Right ventricle myocardium inferior (tissue), 1 donor: Measurements from ENCODE around the gene FAM168B. TPM values are rescaled to one million over a fixed set of nuclear protein-coding genes. Genes with fewer than 3 reads are reported as not detected.
A peak's percentile ranks its signal among the peaks of the same experiment; 100 is the strongest.
"Not testable (repeated sequence)": the region's sequence is repeated elsewhere in the genome, so short reads cannot be mapped to it uniquely, and the experiment has no call there.

Experiments
- ATAC-seq: fragments of 200-7000 bp; cut with Tn5 transposase; one replicate; pipeline ENCODE4 v1.9.1; 2020; ENCODE audit warnings: mild to moderate bottlenecking, moderate library complexity
- DNase-seq: peaks from one replicate; pipeline ENCODE4 v3.0.0; 2021; ENCODE audit errors: missing footprints
- intact Hi-C: fragments of 100-400 bp; cut with DNase I; formaldehyde crosslinking; loops from one replicate; pipeline ENCODE4 v1.11.0; 2022
- total RNA-seq: library from RNA; stranded (reverse); fragmentation: NEBNext Ultra II Directional; extraction: Animal tissue kit (Norgen Biotek cat#: 25700); gene quantifications from one replicate; pipeline ENCODE4 v1.2.1, GENCODE V29; 2021
- donor health status: DM: no; HTN: yes; CAD: no; lungs with severe emphysema.

FAM168B gene
- total RNA-seq, 1 donor from 2014 or later, result 85.6 TPM

DNA sequence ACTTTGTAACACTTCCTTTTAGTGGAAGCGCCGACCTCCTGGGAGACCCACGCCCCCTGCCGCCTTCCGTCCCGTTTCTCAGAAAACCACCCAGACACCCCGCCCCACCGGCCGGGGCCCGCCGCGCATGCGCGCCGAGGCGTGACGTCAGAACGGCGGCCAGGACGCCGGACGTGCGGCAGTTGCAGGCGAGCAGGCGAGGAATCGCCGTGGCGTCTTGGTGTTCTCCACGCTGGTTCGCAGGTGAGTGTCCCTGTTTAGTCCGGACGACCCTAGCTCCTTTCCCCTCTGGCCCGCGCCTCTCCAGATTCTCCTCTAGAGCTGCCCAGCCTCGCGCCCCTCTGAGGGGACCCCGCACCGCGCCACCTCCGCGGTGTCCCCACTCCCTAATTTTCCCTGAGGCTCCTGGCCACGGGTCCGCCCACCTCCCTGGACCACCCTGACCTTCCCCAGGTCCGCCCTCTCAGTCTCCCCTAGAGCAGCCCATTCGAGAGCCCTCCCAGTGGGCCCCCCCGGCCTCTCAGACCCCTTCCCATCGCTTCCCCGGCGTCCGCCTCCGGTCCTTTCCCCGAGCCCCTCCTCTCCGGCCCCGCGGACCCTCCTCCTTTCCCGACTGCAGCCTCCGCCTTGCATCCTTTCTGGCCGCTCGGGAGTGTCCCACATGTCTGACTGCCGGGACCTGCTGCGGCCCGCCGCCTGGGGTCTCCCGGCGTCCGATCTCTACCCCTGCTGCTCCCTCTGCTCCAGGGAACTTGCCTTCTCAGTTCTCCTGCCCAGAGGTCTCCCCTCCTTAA, 12.1 kb upstream of the FAM168B start, which contains the start of gene PLEKHB2:
TSS of gene PLEKHB2 (plus strand) at position 181 of the 794 bp plus-strand sequence. CDS start 15,606 bp downstream, outside the sequence.
- DNase-seq, result peak; percentile 97
- intact Hi-C loops, result loop anchor here (1.0 kb wide), 1 partner anchor 12 kb away; the partner anchor contains the start of gene FAM168B
- ATAC-seq, result peak; percentile 90

DNA sequence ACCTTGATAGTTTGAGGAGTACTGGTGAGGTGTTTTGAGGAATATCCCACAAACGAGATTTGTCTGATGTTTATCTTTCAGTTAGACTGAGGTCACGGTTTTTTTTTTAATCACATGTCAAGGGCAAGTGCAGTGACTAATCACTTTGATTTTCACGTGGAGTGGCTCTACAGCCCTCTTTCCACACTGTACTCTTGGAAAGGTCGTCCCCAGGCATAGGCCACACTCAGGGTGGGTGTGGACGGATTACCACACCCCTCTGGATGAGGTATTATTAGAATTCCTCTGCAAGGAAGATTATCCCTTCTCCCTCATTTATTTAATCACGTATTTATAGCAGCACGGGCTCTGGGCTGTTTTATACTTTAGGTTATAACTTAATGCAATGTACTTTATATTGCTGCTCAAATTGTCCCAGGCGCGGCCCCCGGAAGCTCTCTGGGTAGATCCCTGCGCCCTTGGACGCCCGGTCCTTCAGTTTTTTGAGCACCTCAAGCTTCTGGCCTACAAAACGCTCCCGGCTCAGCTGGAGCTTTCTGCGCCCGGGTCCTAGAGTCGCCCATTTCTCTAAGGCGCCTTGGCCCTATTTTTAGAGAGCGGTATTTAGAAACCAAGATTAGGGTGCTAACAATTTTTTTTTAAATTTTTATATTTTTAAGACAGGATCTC, 11.4 kb upstream of the FAM168B start:
- DNase-seq (no peak), ATAC-seq (peak; percentile 85)
- intact Hi-C loops, result loop anchor here (1.0 kb wide), 1 partner anchor 11 kb away; the partner anchor contains the start of gene FAM168B

DNA sequence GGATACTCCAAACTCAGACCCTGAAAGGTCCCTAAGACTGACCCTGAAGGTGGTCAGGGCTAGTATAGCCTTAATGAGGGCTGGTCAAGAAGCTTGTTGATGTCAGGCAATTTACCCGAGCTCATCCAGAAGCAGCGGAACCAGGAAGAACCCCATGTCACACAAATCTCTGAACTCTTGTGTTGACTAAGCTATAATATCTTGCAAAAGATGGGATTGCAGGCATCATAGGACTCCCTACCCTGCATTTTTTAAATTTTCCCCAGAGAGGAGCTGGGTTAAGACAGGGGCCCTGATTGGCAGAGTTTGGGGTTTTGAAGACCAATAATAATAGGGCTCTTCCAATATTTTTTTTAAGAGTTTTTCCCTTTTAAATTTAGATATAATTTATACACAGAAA, 9.9 kb upstream of the FAM168B start:
- ATAC-seq, result no peak
- intact Hi-C loops, result no loop called here

DNA sequence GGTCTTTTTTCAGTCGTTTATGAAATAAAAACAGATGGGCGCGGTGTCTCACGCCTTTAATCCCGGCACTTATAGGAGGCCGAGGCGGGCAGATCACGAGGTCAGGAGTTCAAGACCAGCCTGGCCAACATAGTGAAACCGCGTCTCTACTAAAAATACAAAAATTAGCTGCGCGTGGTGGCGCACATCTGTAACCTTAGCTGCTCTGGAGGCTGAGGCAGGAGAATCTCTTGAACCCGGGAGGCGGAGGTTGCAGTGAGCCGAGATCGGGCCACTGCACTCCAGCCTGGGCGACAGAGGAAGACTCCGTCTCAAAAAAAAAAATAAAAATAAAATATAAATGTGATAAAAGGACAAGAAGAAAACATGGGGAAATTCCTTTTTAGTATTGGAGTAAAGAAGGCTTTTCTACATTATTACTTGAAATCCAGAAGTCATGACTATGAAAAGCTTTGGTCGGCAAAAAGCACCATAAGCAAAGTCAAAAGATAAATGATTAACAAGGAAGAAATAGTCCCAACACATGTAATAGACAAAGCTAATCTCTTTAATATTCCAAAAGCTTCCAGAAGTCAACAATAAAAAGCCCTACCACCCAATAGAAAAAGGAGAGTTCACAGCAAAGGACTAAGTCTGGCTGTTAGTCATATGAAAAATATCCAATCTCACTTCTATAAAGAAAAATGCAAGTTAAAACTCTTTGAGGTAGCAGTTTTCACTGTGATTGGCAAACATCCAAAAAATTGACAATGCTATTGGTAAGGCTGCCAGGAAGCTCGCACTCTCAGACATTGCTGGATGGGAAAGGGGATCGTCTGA, 1.4 kb upstream of the FAM168B start:
- DNase-seq, result no peak
- ATAC-seq, result no peak
- intact Hi-C loops, result no loop called here

More for the DNA sequence above, 9.9 kb upstream of the FAM168B start:
- DNase-seq, result no peak

DNA sequence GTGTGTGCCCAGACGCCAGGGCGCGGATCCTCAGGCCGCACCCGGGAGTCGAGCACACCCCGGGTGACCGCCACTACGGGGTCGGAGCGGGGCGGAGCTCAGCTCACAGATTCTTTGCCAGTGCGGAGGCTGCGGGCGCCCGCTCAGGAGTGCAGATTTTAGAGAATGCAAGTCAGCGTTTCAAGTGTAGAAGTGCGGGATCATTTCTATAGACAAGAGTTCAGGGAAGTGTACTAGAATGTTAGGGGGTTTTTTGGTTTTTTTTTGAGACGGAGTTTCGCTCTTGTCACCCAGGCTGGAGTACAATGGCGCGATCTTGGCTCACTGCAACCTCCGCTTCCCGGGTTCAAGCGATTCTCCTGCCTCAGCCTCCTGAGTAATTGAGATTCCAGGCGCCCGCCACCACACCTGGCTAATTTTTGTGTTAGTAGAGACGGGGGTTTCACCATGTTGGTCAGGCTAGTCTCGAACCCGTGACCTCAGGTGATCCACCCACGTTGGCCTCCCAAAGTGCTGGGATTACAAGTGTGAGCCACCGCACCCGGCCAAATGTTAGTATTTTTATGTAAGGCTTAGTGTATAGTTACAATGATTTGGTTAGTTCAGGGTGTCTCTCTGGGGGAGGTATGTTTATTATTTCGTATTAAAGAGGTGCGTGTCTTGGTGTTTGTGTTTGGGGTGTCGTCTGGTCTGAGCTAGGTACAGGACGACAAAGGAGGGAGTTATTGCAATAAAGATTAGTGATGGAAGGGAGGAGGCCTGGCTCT, 619 bp upstream of the FAM168B start:
- ATAC-seq, result peak; percentile 89
- intact Hi-C loops, result loop anchor here (1.0 kb wide), 1 partner anchor 11 kb away; the partner anchor contains the start of gene PLEKHB2
- peak; percentile 93 for DNase-seq

DNA sequence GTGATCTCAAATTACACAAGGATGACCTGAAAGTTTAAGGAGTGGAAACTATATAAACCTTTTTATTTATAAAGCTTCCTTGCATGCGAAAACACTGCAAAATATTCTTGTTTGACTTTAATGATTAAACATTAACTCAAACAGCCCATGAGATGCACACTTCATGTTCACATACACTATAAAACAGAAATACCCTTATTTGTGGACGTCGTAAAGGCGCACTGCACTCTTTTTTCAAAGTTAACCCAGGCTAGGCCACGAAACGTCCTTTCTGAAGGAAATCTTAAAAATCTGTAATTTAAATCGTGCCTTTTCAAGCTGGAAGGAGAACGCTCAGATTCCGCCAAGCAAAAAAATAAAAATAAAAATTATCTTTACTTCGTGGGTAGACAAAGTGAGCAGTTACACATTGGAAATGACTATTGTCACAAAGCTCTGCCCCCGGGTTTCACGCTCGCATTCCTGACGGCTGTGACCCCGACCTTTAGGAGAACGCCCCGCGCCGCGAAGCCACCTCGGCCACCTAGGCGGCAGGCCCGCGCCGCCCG, 728 bp downstream of the FAM168B start:
- intact Hi-C loops, result loop anchor here (1.0 kb wide), 1 partner anchor 13 kb away; the partner anchor contains the start of gene PLEKHB2
- no peak for ATAC-seq
- no peak for DNase-seq

DNA sequence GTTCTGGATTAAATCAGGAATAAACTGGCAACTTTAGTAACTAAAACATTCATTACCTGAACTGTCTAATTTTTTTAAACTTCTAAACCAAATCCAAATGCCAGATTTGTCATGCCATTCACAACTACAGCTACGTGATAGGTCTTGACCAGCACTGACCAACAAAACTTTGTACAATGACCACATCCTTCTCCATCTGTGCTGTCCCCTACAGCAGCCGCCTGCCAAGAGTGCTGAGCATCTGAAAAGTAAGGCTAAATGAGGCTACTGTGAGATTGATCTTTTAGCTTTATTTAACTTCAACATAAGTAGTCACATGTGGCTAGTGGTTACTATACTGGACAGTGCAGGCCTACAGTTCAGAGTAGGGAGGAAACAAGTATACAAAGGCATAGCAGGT, 7.6 kb downstream of the FAM168B start:
- ATAC-seq (no peak), DNase-seq (no peak)
- intact Hi-C loops, result no loop called here

DNA sequence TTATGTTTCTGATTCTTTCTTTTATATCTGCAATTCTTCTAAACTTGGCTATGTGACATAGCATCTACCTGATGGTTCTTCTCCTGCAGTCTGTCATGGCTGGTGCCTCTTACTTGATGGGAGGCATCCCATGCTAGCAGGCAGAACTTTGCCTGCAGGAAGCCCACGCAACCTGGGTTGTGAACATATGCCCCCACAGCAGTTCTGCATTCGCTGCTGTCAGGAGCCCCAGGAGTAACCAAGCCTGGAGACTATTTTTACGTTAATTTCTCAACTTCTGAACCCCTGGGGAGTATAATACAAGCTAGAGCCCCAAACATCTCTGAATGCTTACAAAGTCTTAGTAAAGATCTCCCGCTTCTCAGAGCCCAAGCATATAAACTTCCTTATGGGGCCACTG, 12.1 kb downstream of the FAM168B start:
- ATAC-seq (no peak), DNase-seq (no peak)
- intact Hi-C loops, result no loop called here

DNA sequence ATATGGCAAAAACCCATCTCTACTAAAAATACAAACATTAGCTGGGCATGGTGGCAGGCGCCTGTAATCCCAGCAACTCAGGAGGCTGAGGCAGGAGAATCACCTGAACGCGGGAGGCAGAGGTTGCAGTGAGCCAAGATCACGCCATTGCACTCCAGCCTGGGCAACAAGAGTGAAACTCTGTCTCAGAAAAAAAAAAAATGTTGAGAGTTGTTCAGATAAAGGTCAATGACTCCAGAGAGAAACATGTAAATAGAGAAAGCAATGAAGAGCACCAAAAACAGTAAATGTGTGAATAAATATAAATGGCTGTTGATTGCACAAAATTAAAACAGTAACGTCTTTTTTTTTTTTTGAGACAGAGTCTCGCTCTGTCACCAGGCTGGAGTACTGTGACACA, 13.3 kb downstream of the FAM168B start:
- ATAC-seq, DNase-seq, intact Hi-C loops: not testable (repeated sequence)

DNA sequence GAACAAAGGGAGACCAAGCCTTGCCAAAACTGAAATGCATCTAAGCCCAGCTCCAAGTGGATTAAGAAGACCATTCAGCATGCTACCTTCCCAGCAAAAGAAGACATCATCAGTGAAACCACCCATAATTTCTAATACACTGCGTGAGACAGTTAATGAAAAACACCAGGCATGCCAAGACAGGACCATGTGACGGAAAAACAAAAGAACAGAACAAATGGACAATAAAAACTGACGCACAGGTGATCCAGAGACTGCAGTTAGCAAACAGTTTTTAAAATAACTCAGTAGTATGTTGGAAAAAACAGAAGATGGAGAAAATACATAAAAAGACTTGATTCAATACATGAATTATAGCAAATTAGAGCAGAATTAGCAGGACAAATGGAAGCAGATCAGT, 15.3 kb downstream of the FAM168B start:
- intact Hi-C loops, result no loop called here
- DNase-seq, result no peak
- ATAC-seq, result no peak

DNA sequence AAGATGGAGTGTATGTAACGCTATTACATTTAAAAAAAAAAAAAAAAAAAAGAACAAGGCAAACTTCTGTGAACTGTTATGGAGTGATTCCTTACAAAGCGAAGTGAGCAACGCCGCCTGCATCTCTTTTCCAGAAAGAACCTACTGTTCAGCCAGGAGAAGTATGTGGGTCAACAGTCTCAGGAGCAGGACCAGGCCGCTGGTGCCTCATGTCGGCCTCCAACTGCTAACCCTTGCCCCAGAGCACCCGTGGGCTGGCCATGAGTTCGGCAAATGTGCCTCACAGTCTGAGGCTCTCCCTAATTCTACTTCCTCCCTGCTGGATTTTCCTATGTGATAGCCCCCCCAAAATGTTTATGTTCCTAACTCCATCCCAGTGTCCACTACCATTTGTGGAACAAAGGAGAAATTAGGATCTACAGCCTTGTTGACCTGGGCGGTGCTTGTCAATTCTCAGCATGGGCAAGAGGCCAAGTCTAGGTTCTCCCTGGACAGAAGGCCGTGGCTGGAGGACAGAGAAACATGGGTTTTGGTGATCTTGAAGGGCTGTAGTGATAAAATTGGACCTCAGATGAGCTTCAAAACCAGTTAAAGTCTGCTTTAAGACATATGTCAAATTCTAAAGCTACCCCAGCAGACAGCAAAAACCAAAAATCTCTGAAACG, 15.9 kb downstream of the FAM168B start:
- intact Hi-C loops, result no loop called here
- ATAC-seq (peak; percentile 18), DNase-seq (no peak)

DNA sequence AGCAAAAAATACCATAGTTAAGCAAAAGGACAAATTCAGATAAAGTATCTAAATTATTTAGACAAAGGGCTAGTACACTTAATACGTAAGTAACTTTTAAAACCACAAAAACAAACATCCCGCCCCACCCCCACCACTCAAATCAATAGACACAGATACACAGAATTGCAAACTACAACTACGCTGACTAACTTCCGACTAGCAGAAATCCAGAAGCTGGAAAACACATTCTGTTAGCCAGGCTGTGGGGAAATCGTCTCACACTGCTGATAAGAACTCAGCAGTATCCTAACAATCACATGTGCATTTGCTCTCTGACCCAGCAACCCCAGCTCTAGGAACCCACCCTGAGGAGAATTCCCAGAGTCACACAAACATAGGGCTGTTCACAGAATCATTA, 16.6 kb downstream of the FAM168B start:
- DNase-seq, result no peak
- intact Hi-C loops, result no loop called here
- ATAC-seq, result peak; percentile 11

DNA sequence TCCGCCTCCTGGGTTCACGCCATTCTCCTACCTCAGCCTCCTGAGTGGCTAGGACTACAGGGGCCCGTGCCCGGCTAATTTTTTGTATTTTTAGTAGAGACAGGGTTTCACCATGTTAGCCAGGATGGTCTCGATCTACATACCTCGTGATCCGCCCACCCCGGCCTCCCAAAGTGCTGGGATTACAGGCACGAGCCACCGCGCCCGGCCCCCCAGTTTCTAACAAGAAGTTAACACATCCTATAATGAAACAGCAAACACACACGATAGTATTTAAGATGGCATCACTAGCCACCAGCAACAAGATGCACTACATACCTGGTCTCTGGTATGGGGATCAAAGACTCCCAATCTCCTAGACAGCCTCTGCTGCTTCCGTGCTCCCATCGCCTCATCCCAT, 17.7 kb downstream of the FAM168B start:
- DNase-seq, ATAC-seq, intact Hi-C loops: not testable (repeated sequence)

DNA sequence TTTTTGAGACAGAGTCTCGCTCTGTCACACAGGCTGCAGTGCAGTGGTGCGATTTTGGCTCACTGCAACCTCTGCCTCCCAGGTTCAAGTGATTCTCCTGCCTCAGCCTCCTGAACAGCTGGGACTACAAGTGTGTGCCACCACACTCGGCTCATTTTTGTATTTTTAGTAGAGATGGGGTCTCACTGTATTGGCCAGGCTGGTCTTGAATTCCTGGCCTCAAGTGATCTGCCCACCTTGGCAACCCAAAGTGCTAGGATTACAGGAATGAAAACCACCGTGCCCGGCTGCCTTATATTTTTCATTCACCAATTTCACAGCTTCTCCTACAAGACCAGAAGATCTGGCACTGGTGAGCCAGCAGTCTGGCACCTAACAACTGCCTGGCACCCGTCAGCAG, 25.1 kb downstream of the FAM168B start:
- ATAC-seq, intact Hi-C loops, DNase-seq: not testable (repeated sequence)

DNA sequence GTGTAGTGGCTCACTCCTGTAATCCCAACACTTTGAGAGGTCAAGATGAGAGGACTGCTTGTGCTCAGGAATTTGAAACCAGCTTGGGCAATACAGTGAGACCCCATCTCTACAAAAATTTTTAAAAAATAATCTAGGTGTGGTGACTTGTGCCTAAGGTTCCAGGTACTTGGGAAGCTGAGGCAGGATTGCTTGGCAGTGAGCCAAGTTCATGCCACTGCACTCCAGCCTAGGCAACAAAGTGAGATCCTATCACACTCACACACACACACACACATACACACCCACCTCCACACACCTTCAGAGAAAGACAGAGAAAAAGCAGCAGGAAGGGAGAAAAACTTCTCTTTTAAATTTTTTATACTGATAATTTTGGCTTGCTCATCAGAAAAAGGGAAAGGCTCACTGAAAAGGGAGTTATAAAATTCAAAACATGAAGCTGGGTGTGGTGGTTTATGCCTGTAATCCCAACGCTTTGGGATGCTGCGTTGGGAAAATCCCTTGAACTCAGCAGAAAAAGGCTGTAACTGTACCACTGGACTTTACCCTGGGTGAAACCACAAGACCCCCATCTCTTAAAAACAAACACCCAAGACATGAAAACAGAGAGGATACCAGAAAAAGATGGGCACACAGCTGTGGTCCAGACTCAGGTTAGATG, 25.7 kb downstream of the FAM168B start:
- no peak for DNase-seq
- ATAC-seq, result no peak
- intact Hi-C loops, result no loop called here

DNA sequence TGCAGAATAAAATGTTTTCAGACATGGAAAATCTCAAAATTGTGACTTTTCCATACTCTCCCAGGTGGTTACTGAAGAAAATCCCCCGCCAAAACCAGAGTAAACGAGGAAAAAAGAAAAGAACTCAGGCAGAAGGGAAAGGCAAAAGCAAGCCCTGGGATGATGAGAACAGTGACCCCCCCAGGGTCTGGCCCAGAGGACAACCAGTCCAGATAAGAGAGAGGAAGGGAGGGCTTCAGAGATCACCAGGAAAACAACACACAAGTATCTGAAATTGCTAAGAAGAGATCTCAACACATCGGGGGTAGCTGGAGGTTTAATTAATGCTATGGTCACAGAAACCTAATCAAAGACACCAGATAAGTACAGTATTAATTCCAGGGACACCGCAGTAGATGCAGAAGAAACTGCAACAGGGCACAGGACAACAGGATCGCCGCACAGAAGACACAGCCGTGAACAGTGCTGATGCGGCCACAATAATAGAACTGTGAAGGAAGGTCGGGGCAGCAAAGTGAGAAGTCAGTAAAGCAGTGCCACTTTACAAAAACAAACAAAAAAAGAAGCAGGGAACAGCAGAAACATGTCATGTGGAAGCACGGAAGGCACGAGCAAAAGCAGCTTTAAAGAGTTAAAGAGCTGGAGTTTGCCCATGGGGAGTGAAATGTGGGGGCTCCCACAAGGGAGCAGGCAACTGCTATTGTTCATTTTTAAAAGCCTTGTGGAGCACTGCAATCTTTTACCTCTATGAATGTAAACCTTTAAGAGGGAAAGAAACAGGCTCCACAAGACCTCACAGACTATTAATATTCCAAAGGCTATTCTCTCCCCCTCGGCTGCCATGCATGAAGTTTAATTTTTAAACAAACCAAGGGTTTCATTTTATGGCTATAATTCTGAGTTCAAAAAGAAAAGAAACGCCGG, 28.4 kb downstream of the FAM168B start:
- no peak for DNase-seq
- ATAC-seq, result peak; percentile 44
- intact Hi-C loops, result no loop called here
